Endothelial cell of umbilical vein (primary cell): ENCODE data around the gene CGB2. TPM values are rescaled to one million over a fixed set of nuclear protein-coding genes. Genes with fewer than 3 reads are reported as not detected.
"Not testable (repeated sequence)": the region's sequence is repeated elsewhere in the genome, so short reads cannot be mapped to it uniquely, and the experiment has no call there.

Experiments
- BruUV-seq: library from RNA; stranded (reverse); fragments of 400-500 nt; replicated peaks from 2 replicates; lab custom pipeline; 2021; lab: Mats Ljungman, UMichigan
- CTCF ChIA-PET: fragments of 300-600, 350-600 bp; sonication (Branson Sonifier 250); formaldehyde crosslinking; loops from one replicate; lab custom pipeline; 2021; ENCODE audit warnings: antibody characterized with exemption, inconsistent platforms; lab: Charles Lee
- POLR2A ChIA-PET: fragments of 300-600, 350-600 bp; sonication (Branson Sonifier 250); formaldehyde crosslinking; loops from one replicate; lab custom pipeline; 2021; ENCODE audit warnings: antibody characterized with exemption, inconsistent platforms; lab: Charles Lee
- DNase-seq: peaks from one replicate; pipeline ENCODE4 v3.0.0-alpha.2; 2011; ENCODE audit warnings: low read depth, low spot score
- FAIRE-seq: peaks from 2 replicates; lab custom pipeline; 2011; peaks lifted over from hg19 to GRCh38; lab: Jason Lieb, UNC
- H2AFZ ChIP-seq: 2 replicates; pipeline ENCODE4 v1.6.0; 2012; ENCODE audit warnings: low read depth, low read length, control low read depth, inconsistent platforms
- H3K27ac ChIP-seq: 2 replicates; pipeline ENCODE4 v1.5.1; 2011; ENCODE audit warnings: low read depth, mild to moderate bottlenecking, control low read depth, low read length, moderate library complexity; ENCODE audit not compliant: insufficient read depth
- H3K27me3 ChIP-seq, 2 experiments: 2 replicates each; pipeline versions ENCODE4 v1.6.0 to v1.6.1; 2011; ENCODE audit warnings: low read length in 2 of 2, mixed read lengths in 1 of 2; ENCODE audit not compliant: control insufficient read depth in 2 of 2, insufficient read depth in 2 of 2
- H3K36me3 ChIP-seq, 2 experiments: 2 replicates in 1 of 2; 3 replicates in 1 of 2; pipeline ENCODE4 v1.5.1; 2011; ENCODE audit warnings: low read length in 2 of 2, mild to moderate bottlenecking in 1 of 2, moderate library complexity in 1 of 2; ENCODE audit not compliant: control insufficient read depth in 2 of 2, insufficient read depth in 2 of 2; ENCODE audit errors: extremely low read depth in 1 of 2
- H3K4me1 ChIP-seq: 3 replicates; pipeline ENCODE4 v1.5.1; 2011; ENCODE audit warnings: mild to moderate bottlenecking, low read length; ENCODE audit not compliant: control insufficient read depth, insufficient read depth; ENCODE audit errors: extremely low read depth
- H3K4me2 ChIP-seq: 2 replicates; pipeline ENCODE4 v1.6.1; 2011; ENCODE audit warnings: low read length, control low read depth, mixed read lengths; ENCODE audit not compliant: insufficient read depth
- H3K4me3 ChIP-seq, 3 experiments: fragments of 200-600 bp in 1 of 3; sonication (generic), shearing (Covaris generic) in 1 of 3; replicated peaks in 1 of 3; 2 replicates each; pipeline ENCODE4 v1.5.1; 2011 to 2016; ENCODE audit warnings: control low read depth in 3 of 3, low read length in 3 of 3, mild to moderate bottlenecking in 2 of 3, inconsistent platforms in 1 of 3, low read depth in 1 of 3, moderate library complexity in 1 of 3; ENCODE audit not compliant: insufficient read depth in 1 of 3
- H3K79me2 ChIP-seq: 2 replicates; pipeline ENCODE4 v1.6.0; 2012; ENCODE audit warnings: low read length, inconsistent platforms; ENCODE audit not compliant: control insufficient read depth, insufficient read depth
- H3K9ac ChIP-seq: replicated peaks from 2 replicates; pipeline ENCODE3; 2011; ENCODE audit warnings: low read length, control low read depth; ENCODE audit not compliant: insufficient read depth; ENCODE audit errors: extremely low read depth
- H3K9me1 ChIP-seq: replicated peaks from 3 replicates; pipeline ENCODE4 v1.6.0; 2011; ENCODE audit warnings: mild to moderate bottlenecking, low read length; ENCODE audit not compliant: control insufficient read depth, insufficient read depth; ENCODE audit errors: extremely low read depth
- H3K9me3 ChIP-seq: replicated peaks from 2 replicates; pipeline ENCODE4 v1.5.1; 2012; ENCODE audit warnings: low read length, inconsistent platforms; ENCODE audit not compliant: control insufficient read depth, insufficient read depth
- H4K20me1 ChIP-seq: replicated peaks from 2 replicates; pipeline ENCODE3; 2011; ENCODE audit warnings: mild to moderate bottlenecking, low read length; ENCODE audit not compliant: control insufficient read depth, insufficient read depth; ENCODE audit errors: extremely low read depth
- CTCF ChIP-seq, 2 donors: IDR thresholded peaks; 1 replicate in 1 of 2; 2 replicates in 1 of 2; pipeline ENCODE4 v1.5.1; 2011; ENCODE audit warnings: low read length in 2 of 2, mild to moderate bottlenecking in 2 of 2, moderate library complexity in 2 of 2, control low read depth in 1 of 2, inconsistent platforms in 1 of 2, low read depth in 1 of 2; ENCODE audit not compliant: insufficient read depth in 1 of 2; ENCODE audit errors: extremely low read depth in 1 of 2
- EZH2 ChIP-seq: IDR thresholded peaks from 2 replicates; pipeline ENCODE4 v1.6.1; 2012; ENCODE audit warnings: borderline replicate concordance, low read depth, mild to moderate bottlenecking, moderate library complexity, low read length, inconsistent platforms; ENCODE audit not compliant: severe bottlenecking
- FOS ChIP-seq: IDR thresholded peaks from 2 replicates; pipeline ENCODE4 v1.6.1; 2011; ENCODE audit warnings: mild to moderate bottlenecking, low read length, moderate library complexity, borderline replicate concordance; ENCODE audit not compliant: insufficient read depth
- GATA2 ChIP-seq: IDR thresholded peaks from 2 replicates; pipeline ENCODE4 v1.7.0; 2011; ENCODE audit warnings: low read depth, mild to moderate bottlenecking, moderate library complexity, mixed read lengths, low read length; ENCODE audit not compliant: insufficient read length, insufficient read depth
- JUN ChIP-seq: IDR thresholded peaks from 2 replicates; pipeline ENCODE4 v1.6.1; 2011; ENCODE audit warnings: borderline replicate concordance, low read depth; ENCODE audit not compliant: insufficient read length, insufficient read depth
- MAX ChIP-seq: IDR thresholded peaks from 2 replicates; pipeline ENCODE4 v1.6.1; 2011; ENCODE audit not compliant: insufficient read depth, insufficient read length
- MYC ChIP-seq: IDR thresholded peaks from one replicate; pipeline ENCODE4 v1.6.1; 2011; ENCODE audit warnings: mild to moderate bottlenecking, low read depth, low read length
- POLR2A ChIP-seq: IDR thresholded peaks from 2 replicates; pipeline ENCODE4 v1.6.1; 2012; ENCODE audit warnings: low read depth, mild to moderate bottlenecking, control low read depth, low read length
- POLR2AphosphoS5 ChIP-seq: IDR thresholded peaks from 2 replicates; pipeline ENCODE4 v1.6.1; 2012; ENCODE audit warnings: low read depth, mild to moderate bottlenecking, control low read depth, low read length, moderate library complexity; ENCODE audit not compliant: insufficient read depth
- dilution Hi-C: fragments of 300-500 bp; cut with MboI; formaldehyde crosslinking; loops from one replicate; pipeline ENCODE4 v1.15.0; 2019; ENCODE audit warnings: low sequenced_read_pairs; ENCODE audit not compliant: extremely low pct_ligation_motif_present
- intact Hi-C: fragments of 100-400 bp; cut with micrococcal nuclease; formaldehyde crosslinking; loops from one replicate; pipeline ENCODE4 v1.10.0; 2022
- polyA plus RNA-seq, 4 experiments: library from polyadenylated mRNA; depleted of rRNA in 3 of 4; stranded (reverse) in 3 of 4; unstranded in 1 of 4; fragments of >200 nt; gene quantifications; 2 replicates each; pipeline versions ENCODE4 v1.2.1 to v1.2.3, GENCODE V29; 2011 to 2012; ENCODE audit warnings: missing spikeins in 1 of 4
- total RNA-seq: library from RNA; stranded (reverse); gene quantifications from 2 replicates; pipeline ENCODE4 v1.2.3, GENCODE V29; 2021

CGB2 gene
- total and polyA plus RNA-seq, 2 donors (not counting 3 experiments of a cell fraction or from before 2014, with no cell fraction given), result not detected

GRCh38 chr19:49074869-49075268 lies 43.2 kb downstream of the CGB2 start:
- FAIRE-seq (peak; percentile 89), DNase-seq (peak; percentile 51)
- H3K79me2 ChIP-seq, dilution Hi-C loops, H2AFZ ChIP-seq, H3K27ac ChIP-seq, BruUV-seq, POLR2A ChIA-PET, H3K9me1 ChIP-seq, H3K36me3 ChIP-seq, H3K4me2 ChIP-seq, H4K20me1 ChIP-seq, H3K9me3 ChIP-seq, H3K4me1 ChIP-seq, H3K4me3 ChIP-seq, H3K9ac ChIP-seq: not testable (repeated sequence)
- intact Hi-C loops, result loop anchor here (1.0 to 2.0 kb wide), 3 partner anchors 71 to 151 kb away; no protein-coding TSS in a partner anchor
- TF ChIP-seq CTCF (IDR thresholded peaks at IDR 0.05; ENCODE audit: extremely low read depth in 1 of 2, insufficient read depth in 1 of 2, low read depth in 1 of 2, low read length in 2 of 2), result peak; percentile 35 to 64
- H3K27me3 ChIP-seq, result peaks cover 21 to 22% of the 10 kb centered on the region in 2 experiments
- CTCF ChIA-PET, result interaction anchor here (0.7 to 3.4 kb wide), 12 partner anchors 10 to 150 kb away, joined by 3 to 18 read pairs (median 5); partner anchors contain the start of gene NTF4

GRCh38 chr19:49080392-49080791 lies 48.7 kb downstream of the CGB2 start:
- H3K9me1 ChIP-seq, result no peaks in the 10 kb centered on the region
- no peaks in the 10 kb centered on the region for H3K4me1 ChIP-seq
- intact Hi-C loops (no loop called here), dilution Hi-C loops (no loop called here)
- POLR2A ChIA-PET, result no interaction called here
- H3K27ac ChIP-seq, result no peak overlapping the region
- no peak overlapping the region for H3K4me3 ChIP-seq
- H4K20me1 ChIP-seq, result no peaks in the 10 kb centered on the region
- peaks cover under 1% of the 10 kb centered on the region for H3K79me2 ChIP-seq
- H2AFZ ChIP-seq, result no peak overlapping the region
- no peak overlapping the region for H3K9ac ChIP-seq
- H3K36me3 ChIP-seq, result no peaks in the 10 kb centered on the region
- FAIRE-seq (no peak), DNase-seq (no peak)
- no peak for TF ChIP-seq MYC
- no peak for TF ChIP-seq EZH2
- no peak for TF ChIP-seq POLR2A
- no peak for TF ChIP-seq MAX
- no peak for TF ChIP-seq CTCF (IDR thresholded peaks at IDR 0.05; ENCODE audit: extremely low read depth in 1 of 2, insufficient read depth in 1 of 2, low read depth in 1 of 2, low read length in 2 of 2)
- no peak for TF ChIP-seq JUN
- TF ChIP-seq POLR2AphosphoS5, result no peak
- TF ChIP-seq FOS, result no peak
- no peak for TF ChIP-seq GATA2
- no TSS peak for BruUV-seq
- CTCF ChIA-PET, result no interaction called here
- no peak overlapping the region for H3K4me2 ChIP-seq
- peaks cover 2 to 3% of the 10 kb centered on the region in 2 experiments for H3K27me3 ChIP-seq
- no peaks in the 10 kb centered on the region for H3K9me3 ChIP-seq
